GM23338 (cell line): Measurements from ENCODE around the gene KRTAP5-6. TPM values are rescaled to one million over a fixed set of nuclear protein-coding genes. Genes with fewer than 3 reads are reported as not detected.

ENCODE experiments used
- ATAC-seq: fragments of 200-7000 bp; cut with Tn5 transposase; 3 replicates; pipeline ENCODE4 v1.9.1; 2020
- DNase-seq: peaks from one replicate; pipeline ENCODE4 v3.0.0-alpha.2; 2015; ENCODE audit warnings: low spot score
- H2AFZ ChIP-seq: fragments of 200-600 bp; sonication (generic); 2 replicates; pipeline ENCODE4 v1.8.0; 2016; ENCODE audit warnings: antibody characterized with exemption, mild to moderate bottlenecking, moderate library complexity
- H3F3A ChIP-seq: fragments of 200-600 bp; sonication (generic); replicated peaks from 2 replicates; pipeline ENCODE4 v1.8.0; 2017; ENCODE audit warnings: antibody characterized with exemption, mixed run types, low read depth
- H3K27ac ChIP-seq: fragments of 200-600 bp; sonication (generic); 2 replicates; pipeline ENCODE4 v1.6.1; 2016; ENCODE audit warnings: low read depth
- H3K27me3 ChIP-seq: fragments of 200-600 bp; sonication (generic); 2 replicates; pipeline ENCODE4 v1.8.0; 2016; ENCODE audit warnings: mild to moderate bottlenecking, mixed run types, moderate library complexity; ENCODE audit not compliant: insufficient read depth
- H3K36me3 ChIP-seq: fragments of 200-600 bp; sonication (generic); 2 replicates; pipeline ENCODE4 v1.8.0; 2016; ENCODE audit warnings: mild to moderate bottlenecking; ENCODE audit not compliant: insufficient read depth
- H3K4me1 ChIP-seq: fragments of 200-600 bp; sonication (generic); 2 replicates; pipeline ENCODE4 v1.8.0; 2016; ENCODE audit warnings: mild to moderate bottlenecking, moderate library complexity; ENCODE audit not compliant: insufficient read depth
- H3K4me2 ChIP-seq: fragments of 200-600 bp; sonication (generic); 2 replicates; pipeline ENCODE4 v1.7.1; 2017; ENCODE audit warnings: mixed run types
- H3K4me3 ChIP-seq: fragments of 200-600 bp; sonication (generic); 2 replicates; pipeline ENCODE4 v1.6.1; 2016; ENCODE audit warnings: mixed run types
- H3K79me2 ChIP-seq: fragments of 200-600 bp; sonication (generic); replicated peaks from 2 replicates; pipeline ENCODE4 v1.8.0; 2017; ENCODE audit warnings: mild to moderate bottlenecking; ENCODE audit not compliant: insufficient read depth
- H3K9me2 ChIP-seq: fragments of 200-600 bp; sonication (generic); 2 replicates; pipeline ENCODE4 v1.8.0; 2017; ENCODE audit not compliant: insufficient read depth
- H4K20me1 ChIP-seq: fragments of 200-600 bp; sonication (generic); replicated peaks from 2 replicates; pipeline ENCODE4 v1.8.0; 2017; ENCODE audit warnings: mild to moderate bottlenecking; ENCODE audit not compliant: insufficient read depth
- H3K27ac Mint-ChIP-seq: 2 replicates; pipeline ENCODE4 v1.8.0; 2020; ENCODE audit warnings: inconsistent platforms, mild to moderate bottlenecking, moderate library complexity, mixed read lengths
- H3K27me3 Mint-ChIP-seq: 3 replicates; pipeline ENCODE4 v1.8.0; 2022; ENCODE audit warnings: low read depth, mild to moderate bottlenecking, moderate library complexity, mixed read lengths, inconsistent platforms; ENCODE audit not compliant: insufficient read depth, poor library complexity
- H3K36me3 Mint-ChIP-seq: 3 replicates; pipeline ENCODE4 v1.8.0; 2021; ENCODE audit warnings: low read depth, mild to moderate bottlenecking, inconsistent platforms, moderate library complexity, mixed read lengths
- H3K4me1 Mint-ChIP-seq: 3 replicates; pipeline ENCODE4 v1.8.0; 2020; ENCODE audit warnings: mild to moderate bottlenecking, inconsistent platforms, mixed read lengths
- H3K4me3 Mint-ChIP-seq: 3 replicates; pipeline ENCODE4 v1.8.0; 2021; ENCODE audit warnings: moderate library complexity, mild to moderate bottlenecking, inconsistent platforms, mixed read lengths
- H3K9me3 Mint-ChIP-seq: 3 replicates; pipeline ENCODE4 v1.8.0; 2020; ENCODE audit warnings: moderate library complexity, mild to moderate bottlenecking, inconsistent platforms, mixed read lengths
- CREB1 ChIP-seq: fragments of 250-450 bp; sonication (Bioruptor Pico); IDR thresholded peaks from 2 replicates; pipeline ENCODE4 v1.5.0; 2020; ENCODE audit warnings: low read depth, mild to moderate bottlenecking, moderate library complexity
- EZH2 ChIP-seq: fragments of 200-600 bp; sonication (generic); IDR thresholded peaks from one replicate; pipeline ENCODE4 v1.8.0; 2017; ENCODE audit warnings: antibody characterized with exemption, mild to moderate bottlenecking, low read depth; ENCODE audit not compliant: unreplicated experiment
- EZH2phosphoT487 ChIP-seq: fragments of 200-600 bp; sonication (generic); IDR thresholded peaks from one replicate; pipeline ENCODE4 v1.8.1; 2018; ENCODE audit warnings: antibody characterized with exemption; ENCODE audit not compliant: unreplicated experiment
- JUNB ChIP-seq: IDR thresholded peaks from one replicate; pipeline ENCODE4 v1.6.1; 2016; ENCODE audit warnings: antibody characterized with exemption; ENCODE audit not compliant: unreplicated experiment
- NANOG ChIP-seq: IDR thresholded peaks from 2 replicates; pipeline ENCODE4 v1.6.1; 2016; ENCODE audit warnings: antibody characterized with exemption, borderline replicate concordance
- POLR2AphosphoS5 ChIP-seq: IDR thresholded peaks from 2 replicates; pipeline ENCODE4 v1.6.1; 2016; ENCODE audit warnings: antibody characterized with exemption, low read depth
- REST ChIP-seq: IDR thresholded peaks from one replicate; pipeline ENCODE4 v1.6.1; 2018; ENCODE audit warnings: antibody characterized with exemption; ENCODE audit not compliant: unreplicated experiment
- STAT1 ChIP-seq: IDR thresholded peaks from one replicate; pipeline ENCODE4 v1.6.1; 2016; ENCODE audit warnings: antibody characterized with exemption; ENCODE audit not compliant: unreplicated experiment
- ZNF114 ChIP-seq: fragments of 250-450 bp; sonication (Bioruptor Pico); IDR thresholded peaks from 2 replicates; pipeline ENCODE4 v1.5.0; 2020; ENCODE audit warnings: mild to moderate bottlenecking, moderate library complexity
- ZNF331 ChIP-seq: fragments of 250-450 bp; sonication (Bioruptor Pico); IDR thresholded peaks from 2 replicates; pipeline ENCODE4 v1.5.0; 2020; ENCODE audit warnings: low read depth, mild to moderate bottlenecking, moderate library complexity
- ZNF462 ChIP-seq: fragments of 250-450 bp; sonication (Bioruptor Pico); IDR thresholded peaks from 2 replicates; pipeline ENCODE4 v1.5.0; 2020; ENCODE audit warnings: mild to moderate bottlenecking, moderate library complexity
- polyA plus RNA-seq: library from polyadenylated mRNA; unstranded; fragments of >200 nt; fragmentation: Nextera tagmentation; extraction: Ambion mirVana; gene quantifications from 2 replicates; pipeline ENCODE4 v1.2.1, GENCODE V29; 2016
- total RNA-seq: library from RNA; depleted of rRNA; stranded (reverse); fragments of >200 nt; shearing (Covaris generic); gene quantifications from 2 replicates; pipeline ENCODE4 v1.2.3, GENCODE V29; 2014
- TF ChIP-seq, protein P1 (sequence below): IDR thresholded peaks from 2 replicates; pipeline ENCODE4 v1.6.1; 2016; ENCODE audit warnings: antibody characterized with exemption
- TF ChIP-seq, protein P2 (sequence below), 2 experiments: fragments of 200-600 bp in 1 of 2; sonication (generic) in 1 of 2; conservative IDR thresholded peaks; 2 replicates each; pipeline versions ENCODE4 v1.5.1 to v1.6.1; 2016 to 2017; ENCODE audit warnings: antibody characterized with exemption in 2 of 2, low read depth in 2 of 2, mild to moderate bottlenecking in 2 of 2, moderate library complexity in 1 of 2

The KRTAP5-6 gene
- total and polyA plus RNA-seq, 2 experiments from 2014 or later, result not detected

- Histone ChIP-seq H3K4me2 (no peak overlapping the region), H2AFZ (no peak overlapping the region), H3K79me2 (no peaks in the 10 kb centered on the region), H3K9me2 (no peaks in the 10 kb centered on the region), H3K27me3 (no peaks in the 10 kb centered on the region), H3K4me1 (no peaks in the 10 kb centered on the region), H4K20me1 (no peaks in the 10 kb centered on the region), H3K4me3 (no peak overlapping the region), H3K36me3 (no peaks in the 10 kb centered on the region), H3F3A (no peaks in the 10 kb centered on the region), H3K27ac (no peak overlapping the region)
- Mint-ChIP-seq H3K4me1 (peaks cover 4% of the 10 kb centered on the region; the same call in 2 of the 3 replicates), H3K27me3 (peaks cover 7% of the 10 kb centered on the region), H3K9me3 (no peaks in the 10 kb centered on the region), H3K36me3 (no peaks in the 10 kb centered on the region), H3K27ac (no peak overlapping the region), H3K4me3 (no peak overlapping the region)
- TF ChIP-seq, protein P1, sequence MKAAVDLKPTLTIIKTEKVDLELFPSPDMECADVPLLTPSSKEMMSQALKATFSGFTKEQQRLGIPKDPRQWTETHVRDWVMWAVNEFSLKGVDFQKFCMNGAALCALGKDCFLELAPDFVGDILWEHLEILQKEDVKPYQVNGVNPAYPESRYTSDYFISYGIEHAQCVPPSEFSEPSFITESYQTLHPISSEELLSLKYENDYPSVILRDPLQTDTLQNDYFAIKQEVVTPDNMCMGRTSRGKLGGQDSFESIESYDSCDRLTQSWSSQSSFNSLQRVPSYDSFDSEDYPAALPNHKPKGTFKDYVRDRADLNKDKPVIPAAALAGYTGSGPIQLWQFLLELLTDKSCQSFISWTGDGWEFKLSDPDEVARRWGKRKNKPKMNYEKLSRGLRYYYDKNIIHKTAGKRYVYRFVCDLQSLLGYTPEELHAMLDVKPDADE, result no peak
- TF ChIP-seq ZNF462 (no peak), ZNF114 (CRISPR knock-in tag) (no peak), POLR2AphosphoS5 (no peak), JUNB (no peak), REST (no peak), ZNF331 (CRISPR knock-in tag) (no peak), NANOG (no peak), EZH2phosphoT487 (no peak), STAT1 (no peak), EZH2 (no peak), CREB1 (CRISPR knock-in tag) (no peak)
- TF ChIP-seq, protein P2, sequence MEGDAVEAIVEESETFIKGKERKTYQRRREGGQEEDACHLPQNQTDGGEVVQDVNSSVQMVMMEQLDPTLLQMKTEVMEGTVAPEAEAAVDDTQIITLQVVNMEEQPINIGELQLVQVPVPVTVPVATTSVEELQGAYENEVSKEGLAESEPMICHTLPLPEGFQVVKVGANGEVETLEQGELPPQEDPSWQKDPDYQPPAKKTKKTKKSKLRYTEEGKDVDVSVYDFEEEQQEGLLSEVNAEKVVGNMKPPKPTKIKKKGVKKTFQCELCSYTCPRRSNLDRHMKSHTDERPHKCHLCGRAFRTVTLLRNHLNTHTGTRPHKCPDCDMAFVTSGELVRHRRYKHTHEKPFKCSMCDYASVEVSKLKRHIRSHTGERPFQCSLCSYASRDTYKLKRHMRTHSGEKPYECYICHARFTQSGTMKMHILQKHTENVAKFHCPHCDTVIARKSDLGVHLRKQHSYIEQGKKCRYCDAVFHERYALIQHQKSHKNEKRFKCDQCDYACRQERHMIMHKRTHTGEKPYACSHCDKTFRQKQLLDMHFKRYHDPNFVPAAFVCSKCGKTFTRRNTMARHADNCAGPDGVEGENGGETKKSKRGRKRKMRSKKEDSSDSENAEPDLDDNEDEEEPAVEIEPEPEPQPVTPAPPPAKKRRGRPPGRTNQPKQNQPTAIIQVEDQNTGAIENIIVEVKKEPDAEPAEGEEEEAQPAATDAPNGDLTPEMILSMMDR (conservative IDR thresholded peaks at IDR 0.05; ENCODE audit: low read depth in 2 of 2), result no peak
- ATAC-seq (no peak), DNase-seq (no peak)
Measured at GRCh38 chr11:1660111-1660867, 36.7 kb upstream of the KRTAP5-6 start.
